Measurements from ENCODE around the gene LUC7L3.

Gene LUC7L3

DNA sequence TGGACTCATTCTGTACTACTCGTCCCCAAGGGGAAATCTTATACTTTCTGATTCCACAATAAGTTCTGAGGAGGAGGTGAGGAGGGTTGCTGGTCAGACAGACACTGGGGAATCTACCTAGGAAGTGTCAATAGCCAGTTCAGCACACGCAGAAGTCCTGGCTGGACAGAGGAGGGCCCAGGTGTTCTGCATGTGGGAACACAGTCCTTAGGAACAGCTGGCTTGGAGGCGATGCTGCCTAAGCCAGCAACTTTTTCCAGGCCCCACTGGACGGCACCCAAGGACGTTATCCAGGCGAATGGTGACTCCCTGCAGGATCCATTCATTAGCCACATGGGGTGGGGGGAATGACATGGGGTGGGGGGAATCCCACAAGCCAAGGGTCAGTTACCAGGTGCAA lies 86.1 kb downstream of the LUC7L3 start:
- Mint-ChIP-seq H3K4me3 (no peak overlapping the region), H3K27me3 (peaks cover 19% of the 10 kb centered on the region), H3K36me3 (no peaks in the 10 kb centered on the region), H3K4me1 (no peaks in the 10 kb centered on the region), H3K27ac (no peak overlapping the region), H3K9me3 (no peaks in the 10 kb centered on the region)
- DNase-seq: no peak
- CTCF ChIA-PET: interaction anchor here (0.6 to 1.3 kb wide), 2 partner anchors 12 to 151 kb away, joined by 3 read pairs; no protein-coding TSS in a partner anchor

Data from activated naive CD4-positive, alpha-beta T cell treated with anti-CD3 and anti-CD28 coated beads, Interleukin-2, amount 10 ng/mL, durations not matched to agents 7 days and 5 days (primary cell).